GM12874 (cell line): Measurements from ENCODE around the gene TSHZ2.

Experiments used
- TF ChIP-seq, protein P1 (sequence below): IDR thresholded peaks from 2 replicates; pipeline ENCODE4 v1.5.1; 2011; ENCODE audit warnings: low read depth, mild to moderate bottlenecking, control low read depth, low read length, moderate library complexity; ENCODE audit not compliant: insufficient read depth

The TSHZ2 gene

GRCh38 chr20:53328961-53329360 lies 356.8 kb downstream of the TSHZ2 start:
- TF ChIP-seq, protein P1, sequence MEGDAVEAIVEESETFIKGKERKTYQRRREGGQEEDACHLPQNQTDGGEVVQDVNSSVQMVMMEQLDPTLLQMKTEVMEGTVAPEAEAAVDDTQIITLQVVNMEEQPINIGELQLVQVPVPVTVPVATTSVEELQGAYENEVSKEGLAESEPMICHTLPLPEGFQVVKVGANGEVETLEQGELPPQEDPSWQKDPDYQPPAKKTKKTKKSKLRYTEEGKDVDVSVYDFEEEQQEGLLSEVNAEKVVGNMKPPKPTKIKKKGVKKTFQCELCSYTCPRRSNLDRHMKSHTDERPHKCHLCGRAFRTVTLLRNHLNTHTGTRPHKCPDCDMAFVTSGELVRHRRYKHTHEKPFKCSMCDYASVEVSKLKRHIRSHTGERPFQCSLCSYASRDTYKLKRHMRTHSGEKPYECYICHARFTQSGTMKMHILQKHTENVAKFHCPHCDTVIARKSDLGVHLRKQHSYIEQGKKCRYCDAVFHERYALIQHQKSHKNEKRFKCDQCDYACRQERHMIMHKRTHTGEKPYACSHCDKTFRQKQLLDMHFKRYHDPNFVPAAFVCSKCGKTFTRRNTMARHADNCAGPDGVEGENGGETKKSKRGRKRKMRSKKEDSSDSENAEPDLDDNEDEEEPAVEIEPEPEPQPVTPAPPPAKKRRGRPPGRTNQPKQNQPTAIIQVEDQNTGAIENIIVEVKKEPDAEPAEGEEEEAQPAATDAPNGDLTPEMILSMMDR, result no peak

- TF ChIP-seq, protein P1, result no peak
These were observed 357.6 kb downstream of the TSHZ2 start for GRCh38 chr20:53329781-53330180.

GRCh38 chr20:53330601-53331140 lies 358.5 kb downstream of the TSHZ2 start:
- TF ChIP-seq, protein P1, result no peak

GRCh38 chr20:53331151-53331973 lies 359.2 kb downstream of the TSHZ2 start:
- TF ChIP-seq, protein P1, result no peak

- TF ChIP-seq, protein P1, result no peak
These were observed 360.1 kb downstream of the TSHZ2 start for GRCh38 chr20:53332022-53332837.

- TF ChIP-seq, protein P1, result no peak
These were observed 362.7 kb downstream of the TSHZ2 start for GRCh38 chr20:53334861-53335260.

DNA sequence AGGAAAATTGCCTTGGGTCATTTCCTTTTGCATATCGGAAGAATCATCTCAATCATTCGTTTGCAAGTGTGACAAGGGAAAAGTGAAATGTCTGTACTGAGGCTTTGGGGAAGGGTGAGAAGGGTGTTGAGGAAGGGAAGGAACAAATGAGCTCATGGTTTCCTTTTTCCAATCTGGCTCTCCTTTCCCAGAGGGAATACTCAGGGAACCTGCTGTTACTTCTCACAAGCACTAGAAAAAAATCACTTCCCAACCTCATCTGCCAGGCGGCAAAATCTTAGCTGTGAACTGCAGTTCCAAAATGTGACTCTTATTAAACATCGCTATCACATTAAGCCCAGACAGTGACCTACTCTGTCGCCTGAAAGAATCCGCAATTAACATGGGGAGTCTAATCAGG lies 363.4 kb downstream of the TSHZ2 start:
- TF ChIP-seq, protein P1, result no peak
